ENCODE measurements around the gene FICD.
A peak's percentile ranks its signal among the peaks of the same experiment; 100 is the strongest.

FICD gene

DNA sequence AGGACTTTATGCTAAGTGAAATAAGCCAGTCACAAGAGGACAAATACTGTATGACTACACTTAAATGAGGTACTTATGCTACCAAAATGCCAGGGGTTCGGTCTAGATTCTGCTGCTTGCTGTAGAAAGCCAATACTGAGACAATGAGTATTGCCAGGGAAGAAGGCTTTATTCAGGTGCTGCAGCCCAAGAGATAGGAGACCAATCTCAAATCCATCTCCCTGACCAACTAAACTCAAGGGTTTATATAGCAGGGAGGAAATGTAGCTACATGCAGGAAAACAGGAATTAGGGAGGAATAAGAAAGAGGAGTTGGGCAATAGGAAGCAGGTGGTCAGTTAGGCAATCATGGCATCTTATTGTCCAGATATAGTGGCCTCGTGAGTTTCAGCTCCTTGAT, 12.2 kb upstream of the FICD start:
- DNase-seq (ENCODE audit: low read depth, low spot score): no peak

DNA sequence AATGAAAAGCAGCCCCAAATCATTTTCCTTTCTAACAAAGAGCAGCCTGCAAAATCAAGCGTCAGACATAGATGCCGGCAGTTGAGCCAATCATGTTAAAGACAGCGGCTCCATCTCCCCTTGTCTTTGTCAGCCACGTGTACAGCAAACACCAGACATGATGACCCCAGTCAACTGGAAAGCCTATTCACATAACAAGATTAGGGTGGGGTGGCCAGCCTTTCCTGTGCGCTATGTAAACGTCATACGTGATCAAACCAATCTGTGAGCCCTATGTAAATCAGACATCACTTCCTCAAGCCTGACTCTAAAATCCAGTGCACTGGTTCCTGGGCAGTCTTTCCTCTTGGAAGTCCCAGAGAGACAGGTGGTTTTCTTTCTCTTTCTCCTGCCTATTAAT, 9.9 kb upstream of the FICD start:
- no peak for DNase-seq (ENCODE audit: low read depth, low spot score)

DNA sequence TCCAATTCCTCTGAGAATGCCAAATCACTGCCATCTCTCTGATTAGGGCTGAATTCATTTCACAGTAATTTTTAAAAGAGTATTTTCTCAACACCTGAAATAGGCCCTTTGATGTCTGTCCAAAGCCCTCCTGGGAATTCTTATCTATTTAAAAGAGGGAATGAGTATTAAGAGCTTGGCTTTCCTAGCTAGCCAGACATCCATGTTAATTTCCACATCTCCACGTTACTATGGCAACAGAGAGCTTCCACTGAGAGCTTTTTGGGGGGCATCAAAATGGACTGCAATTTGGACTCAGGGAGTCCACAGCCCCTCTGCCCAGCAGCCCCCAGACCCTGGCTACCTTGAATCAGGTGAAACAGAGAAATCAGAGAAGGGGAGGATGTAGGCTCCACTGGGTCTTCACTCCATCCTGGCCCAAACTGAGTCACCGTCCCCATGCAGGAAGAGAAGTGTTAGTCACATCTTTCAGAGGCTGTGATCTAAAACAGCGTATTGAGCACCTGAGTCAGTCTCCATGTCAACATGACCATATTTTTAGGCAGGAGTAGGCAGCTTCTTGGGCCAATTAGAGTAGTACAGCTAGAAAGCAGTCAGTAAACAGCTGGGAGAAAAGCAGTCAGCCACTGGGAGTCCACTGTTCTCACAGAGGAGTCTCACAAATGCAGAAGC, 7.0 kb upstream of the FICD start:
- DNase-seq (ENCODE audit: low read depth, low spot score): no peak

DNA sequence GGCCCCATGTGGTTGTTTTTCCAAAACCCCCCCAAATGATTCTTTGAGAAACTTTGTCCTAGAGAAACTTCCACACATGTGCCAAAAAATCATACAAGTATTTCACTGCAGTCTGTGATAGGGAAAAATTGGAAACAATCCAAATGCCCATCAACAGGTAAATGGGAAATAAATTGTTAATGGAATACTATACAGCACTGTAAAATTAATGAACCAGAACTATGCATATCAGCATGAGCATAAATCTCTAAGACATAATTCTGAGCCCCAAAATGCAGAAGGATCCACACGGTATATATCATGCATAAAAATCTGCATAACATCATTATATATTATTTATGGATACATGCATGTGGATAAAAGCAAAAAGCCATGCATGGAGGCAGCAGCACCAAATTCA, 5.3 kb upstream of the FICD start:
- no peak for DNase-seq (ENCODE audit: low read depth, low spot score)

DNA sequence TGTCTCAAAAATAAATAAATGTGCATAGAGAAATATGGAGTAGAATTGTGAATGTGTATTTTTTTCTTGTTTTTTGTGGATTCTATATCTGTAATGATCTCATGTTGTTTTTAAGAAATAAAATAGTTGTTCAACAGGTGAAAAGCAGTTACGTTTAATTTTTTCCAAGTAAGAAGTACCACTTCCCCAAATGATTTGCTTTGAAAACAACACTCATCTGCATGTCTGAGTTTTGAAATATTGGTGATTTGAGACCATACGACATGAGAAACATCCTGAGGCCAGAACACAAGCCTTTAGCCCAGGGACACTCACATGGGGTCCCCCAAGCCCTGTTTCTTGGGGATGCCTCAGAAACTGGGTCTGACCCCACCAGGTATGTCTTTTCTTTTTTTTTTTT, 4.2 kb upstream of the FICD start:
- no peak for DNase-seq (ENCODE audit: low read depth, low spot score)

DNA sequence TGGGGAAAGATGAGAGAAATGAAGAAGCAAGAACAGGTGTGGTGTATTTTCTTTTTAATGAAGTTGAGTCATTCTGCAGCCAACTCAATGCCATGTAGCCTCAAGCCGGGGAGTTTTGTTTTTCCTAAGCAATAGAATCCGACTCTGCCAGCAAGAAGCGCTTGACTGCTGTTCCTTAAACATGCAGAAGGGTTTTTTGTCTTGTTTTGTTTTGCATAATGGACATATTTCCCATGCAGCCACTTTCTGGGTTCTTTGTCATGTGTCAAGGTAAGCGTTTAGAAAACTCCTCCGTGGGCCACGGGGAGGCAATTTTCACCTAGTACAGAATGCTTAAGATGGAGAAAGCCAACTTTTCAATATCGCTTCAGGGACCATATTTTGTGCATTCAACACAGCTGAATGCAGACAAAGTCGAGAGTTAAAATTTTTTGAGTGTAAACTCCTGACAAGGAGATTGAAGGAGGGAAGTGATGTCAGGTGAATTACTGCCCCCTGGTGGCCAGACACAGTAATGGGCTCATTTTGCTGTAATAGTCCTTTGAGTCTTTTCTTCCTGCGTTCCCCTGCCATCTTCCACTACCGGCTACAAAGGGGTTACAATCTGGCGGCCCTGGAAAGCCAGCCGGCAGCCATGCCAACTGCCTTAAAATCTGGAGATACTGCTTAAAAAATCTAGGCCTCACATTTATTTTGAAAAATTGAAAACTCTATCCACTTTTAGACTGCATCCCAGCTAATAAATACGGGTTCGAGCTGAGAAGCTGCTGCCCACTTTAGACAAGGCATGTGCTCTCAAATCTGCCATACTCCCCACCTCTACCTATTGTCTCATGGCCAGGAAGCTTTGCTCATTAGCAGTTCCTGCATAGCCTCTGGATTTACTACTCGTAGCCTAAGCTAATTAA, 3.2 kb upstream of the FICD start:
- DNase-seq (ENCODE audit: low read depth, low spot score): peak; percentile 48

DNA sequence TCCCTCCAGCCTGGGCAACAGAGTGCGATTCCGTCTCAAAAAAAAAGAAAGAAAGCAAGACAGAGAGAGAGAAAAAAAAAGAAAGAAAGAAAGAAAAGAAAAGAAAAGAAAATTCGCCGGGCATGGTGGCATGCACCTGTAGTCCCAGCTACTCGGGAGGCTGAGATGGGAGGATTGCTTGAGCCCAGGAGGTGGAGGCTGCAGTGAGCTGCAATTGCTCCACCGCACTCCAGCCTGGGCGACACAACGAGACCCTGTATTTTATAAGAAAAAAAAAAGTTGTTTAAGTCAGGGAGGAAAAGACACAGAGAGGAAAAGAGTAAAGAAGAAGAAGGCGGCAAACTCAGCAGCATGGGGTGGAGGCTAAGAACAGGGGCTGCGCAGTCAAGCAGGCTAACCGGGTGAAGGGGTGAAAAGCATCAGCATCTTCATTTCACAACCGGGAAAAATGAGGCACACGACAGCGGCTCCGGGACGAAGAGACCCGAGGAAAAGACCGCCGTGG, 557 bp upstream of the FICD start:
- DNase-seq (ENCODE audit: low read depth, low spot score): no peak

DNA sequence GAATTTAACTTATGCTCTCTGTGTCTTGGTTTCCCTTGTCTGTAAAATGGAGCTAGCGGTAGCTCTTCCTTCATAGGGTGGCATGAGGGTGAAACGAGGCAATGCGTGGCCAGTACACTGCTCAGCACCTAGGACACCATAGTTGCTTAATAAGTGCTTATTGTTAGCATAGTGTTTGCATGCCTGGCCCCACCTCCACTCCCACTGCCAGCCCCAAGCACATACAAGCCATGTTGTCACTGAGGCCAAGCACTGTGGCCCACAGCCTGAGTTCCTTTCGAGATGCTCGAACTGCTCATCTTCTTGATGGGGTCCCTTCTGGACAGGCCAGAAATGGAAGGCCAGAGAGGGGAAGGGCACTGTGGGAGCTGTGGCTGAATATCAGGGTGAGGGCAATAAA, 839 bp downstream of the FICD start:
- DNase-seq (ENCODE audit: low read depth, low spot score): no peak

DNA sequence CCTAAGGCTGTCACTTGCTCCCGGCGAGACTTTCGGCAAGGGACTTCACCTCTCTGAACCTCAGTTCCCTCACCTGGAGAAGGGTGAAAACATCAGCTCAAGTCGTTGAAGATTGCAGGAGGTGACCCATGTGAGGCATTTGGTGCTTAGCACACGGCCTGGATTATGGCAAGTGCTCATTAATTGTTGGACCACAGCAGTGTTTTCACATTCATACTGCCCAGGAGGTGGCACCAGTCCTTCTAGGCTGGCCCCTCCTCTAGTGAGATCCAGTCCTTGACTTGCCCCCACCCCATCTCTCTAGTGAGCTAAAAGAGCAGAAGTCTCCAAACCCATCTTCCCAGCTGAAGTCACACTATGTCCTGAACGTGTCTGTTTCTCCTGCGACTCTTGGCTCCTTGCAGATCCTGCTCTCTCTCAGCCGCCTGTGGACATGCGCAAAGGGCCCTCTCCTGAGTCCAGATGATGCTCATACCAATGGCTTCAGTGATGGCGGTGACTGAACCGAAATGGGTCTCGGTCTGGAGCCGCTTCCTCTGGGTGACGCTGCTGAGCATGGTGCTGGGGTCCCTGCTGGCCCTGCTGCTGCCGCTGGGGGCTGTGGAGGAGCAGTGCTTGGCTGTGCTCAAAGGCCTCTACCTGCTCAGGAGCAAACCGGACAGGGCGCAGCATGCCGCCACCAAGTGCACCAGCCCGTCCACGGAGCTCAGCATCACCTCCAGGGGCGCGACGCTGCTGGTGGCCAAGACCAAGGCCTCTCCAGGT, 1.6 kb downstream of the FICD start:
- DNase-seq (ENCODE audit: low read depth, low spot score): no peak

DNA sequence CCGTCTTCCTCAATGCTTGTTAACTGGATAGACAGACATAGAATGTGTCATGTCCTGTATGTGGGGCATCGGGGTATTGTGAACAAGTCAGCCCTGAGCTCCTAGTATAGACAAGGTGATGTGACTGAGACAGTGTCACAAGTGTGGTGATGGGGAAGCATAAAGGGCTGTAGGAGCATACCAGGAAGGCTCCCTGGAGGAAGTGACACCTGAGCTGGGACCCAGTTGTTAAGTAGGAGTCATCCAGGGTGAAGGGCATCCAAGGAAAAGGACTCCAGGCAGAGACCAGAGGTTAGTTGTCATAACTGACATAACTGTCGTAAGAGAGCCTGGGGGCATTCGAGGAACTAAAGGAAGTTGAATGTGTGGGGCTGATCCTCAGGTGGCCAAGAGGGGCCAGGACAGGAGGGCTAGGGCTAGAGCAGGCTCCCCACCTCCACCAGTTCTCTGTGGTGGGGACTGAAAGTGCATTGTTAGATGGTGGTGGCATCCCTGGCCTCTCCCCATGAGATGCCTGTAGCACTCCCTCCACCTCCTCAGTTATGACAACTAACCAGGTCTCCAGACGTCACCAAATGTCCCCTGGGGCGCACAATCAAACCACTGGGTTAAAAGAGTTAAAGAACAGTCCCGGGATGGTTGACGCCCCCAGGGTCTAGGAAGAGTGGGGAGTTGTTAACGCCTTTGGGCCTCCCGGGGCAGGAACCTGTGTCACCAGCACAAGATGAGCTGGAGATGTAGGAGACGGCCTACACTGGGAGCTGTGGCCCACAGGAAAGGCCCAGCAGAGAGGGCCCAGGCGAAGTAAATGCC, 2.4 kb downstream of the FICD start:
- DNase-seq (ENCODE audit: low read depth, low spot score): no peak

DNA sequence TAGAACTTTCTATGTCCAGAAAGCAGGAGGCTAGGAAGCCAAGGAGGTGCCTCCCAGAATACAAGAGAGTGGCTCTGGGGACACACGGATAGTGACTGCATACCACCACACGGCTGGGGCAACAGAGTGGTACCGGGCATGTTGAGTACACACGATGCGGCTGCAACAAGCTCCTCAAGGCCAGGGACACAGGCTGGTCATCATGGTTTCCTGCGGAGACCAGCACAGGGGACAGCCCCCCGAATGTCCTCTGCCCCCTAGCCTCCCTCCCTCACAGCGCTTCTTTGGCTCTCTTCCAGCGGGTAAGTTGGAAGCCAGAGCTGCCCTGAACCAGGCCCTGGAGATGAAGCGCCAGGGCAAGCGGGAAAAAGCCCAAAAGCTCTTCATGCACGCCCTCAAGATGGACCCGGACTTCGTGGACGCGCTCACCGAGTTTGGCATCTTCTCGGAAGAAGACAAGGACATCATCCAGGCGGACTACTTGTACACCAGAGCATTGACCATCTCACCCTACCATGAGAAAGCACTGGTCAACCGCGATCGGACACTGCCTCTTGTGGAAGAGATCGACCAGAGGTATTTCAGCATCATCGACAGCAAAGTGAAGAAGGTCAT, 3.1 kb downstream of the FICD start:
- DNase-seq (ENCODE audit: low read depth, low spot score): no peak

DNA sequence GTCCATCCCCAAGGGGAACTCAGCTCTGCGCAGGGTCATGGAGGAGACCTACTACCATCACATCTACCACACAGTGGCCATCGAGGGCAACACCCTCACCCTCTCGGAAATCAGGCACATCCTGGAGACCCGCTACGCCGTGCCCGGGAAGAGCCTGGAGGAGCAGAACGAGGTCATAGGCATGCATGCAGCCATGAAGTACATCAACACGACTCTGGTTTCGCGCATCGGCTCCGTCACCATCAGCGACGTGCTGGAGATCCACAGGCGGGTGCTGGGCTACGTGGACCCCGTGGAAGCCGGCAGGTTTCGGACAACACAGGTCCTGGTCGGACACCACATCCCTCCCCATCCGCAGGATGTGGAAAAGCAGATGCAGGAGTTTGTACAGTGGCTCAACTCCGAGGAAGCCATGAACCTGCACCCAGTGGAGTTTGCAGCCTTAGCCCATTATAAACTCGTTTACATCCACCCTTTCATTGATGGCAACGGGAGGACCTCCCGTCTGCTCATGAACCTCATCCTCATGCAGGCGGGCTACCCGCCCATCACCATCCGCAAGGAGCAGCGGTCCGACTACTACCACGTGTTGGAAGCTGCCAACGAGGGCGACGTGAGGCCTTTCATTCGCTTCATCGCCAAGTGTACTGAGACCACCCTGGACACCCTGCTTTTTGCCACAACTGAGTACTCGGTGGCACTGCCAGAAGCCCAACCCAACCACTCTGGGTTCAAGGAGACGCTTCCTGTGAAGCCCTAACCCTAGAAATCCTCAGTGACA, 3.8 kb downstream of the FICD start:
- no peak for DNase-seq (ENCODE audit: low read depth, low spot score)

DNA sequence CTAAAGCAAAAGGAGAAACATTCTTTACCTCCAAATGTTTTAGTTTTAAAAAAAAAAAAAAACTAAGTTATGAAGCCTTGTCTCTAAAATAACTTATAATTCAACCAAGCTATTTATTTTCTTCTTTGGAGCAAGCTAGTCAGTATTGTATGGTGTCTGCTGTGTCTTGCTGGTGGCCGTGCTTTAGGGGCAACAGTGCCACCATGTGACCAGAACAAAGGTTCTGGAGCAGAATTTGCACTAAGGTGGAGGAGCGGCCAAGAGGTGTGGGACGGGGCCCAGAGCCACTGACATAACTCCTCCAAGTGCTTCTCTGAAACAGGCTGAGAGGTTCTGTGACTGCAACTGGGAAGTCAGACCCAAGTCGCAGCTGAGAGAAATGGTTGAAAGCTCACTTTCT, 4.5 kb downstream of the FICD start:
- DNase-seq (ENCODE audit: low read depth, low spot score): peak; percentile 12

DNA sequence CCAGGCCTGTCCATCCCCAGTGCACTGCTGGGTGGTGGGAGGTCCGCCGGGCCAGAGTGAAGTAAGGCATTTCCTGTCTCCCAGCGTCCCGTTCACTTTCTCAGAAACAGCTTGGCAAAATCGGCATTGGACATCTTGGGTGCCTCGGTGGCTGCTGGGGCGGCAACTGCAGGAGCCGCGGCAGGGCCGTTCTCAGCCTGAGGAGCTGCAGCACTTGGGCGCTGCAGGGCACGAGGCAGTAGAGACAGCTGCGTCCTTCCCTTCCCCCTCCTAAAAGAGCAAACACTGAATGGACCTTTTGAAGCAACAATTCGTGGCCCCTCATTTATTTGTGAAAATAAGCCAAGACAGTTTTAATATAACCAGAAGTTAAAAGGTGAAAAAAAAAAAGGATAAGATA, 8.3 kb downstream of the FICD start:
- no peak for DNase-seq (ENCODE audit: low read depth, low spot score)

DNA sequence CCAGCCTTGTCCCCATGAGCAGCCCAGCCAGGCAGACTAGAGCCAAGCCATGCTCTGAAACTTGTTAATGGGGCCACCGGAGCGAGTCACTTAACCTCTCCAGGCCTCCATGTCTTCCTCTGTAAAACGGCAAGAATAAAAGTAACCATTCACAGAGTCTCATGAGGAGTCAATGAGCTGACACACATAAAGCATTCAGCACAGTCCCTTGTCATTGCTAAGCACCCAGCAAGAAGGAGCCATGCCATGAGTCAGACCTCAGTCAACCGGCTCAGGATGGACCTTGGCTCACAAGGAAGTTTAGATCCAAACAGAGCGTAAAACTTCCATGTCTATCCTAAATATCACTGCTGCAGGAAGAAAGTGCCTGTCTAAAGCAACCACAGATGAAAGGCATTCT, 10.6 kb downstream of the FICD start:
- DNase-seq (ENCODE audit: low read depth, low spot score): no peak

DNA sequence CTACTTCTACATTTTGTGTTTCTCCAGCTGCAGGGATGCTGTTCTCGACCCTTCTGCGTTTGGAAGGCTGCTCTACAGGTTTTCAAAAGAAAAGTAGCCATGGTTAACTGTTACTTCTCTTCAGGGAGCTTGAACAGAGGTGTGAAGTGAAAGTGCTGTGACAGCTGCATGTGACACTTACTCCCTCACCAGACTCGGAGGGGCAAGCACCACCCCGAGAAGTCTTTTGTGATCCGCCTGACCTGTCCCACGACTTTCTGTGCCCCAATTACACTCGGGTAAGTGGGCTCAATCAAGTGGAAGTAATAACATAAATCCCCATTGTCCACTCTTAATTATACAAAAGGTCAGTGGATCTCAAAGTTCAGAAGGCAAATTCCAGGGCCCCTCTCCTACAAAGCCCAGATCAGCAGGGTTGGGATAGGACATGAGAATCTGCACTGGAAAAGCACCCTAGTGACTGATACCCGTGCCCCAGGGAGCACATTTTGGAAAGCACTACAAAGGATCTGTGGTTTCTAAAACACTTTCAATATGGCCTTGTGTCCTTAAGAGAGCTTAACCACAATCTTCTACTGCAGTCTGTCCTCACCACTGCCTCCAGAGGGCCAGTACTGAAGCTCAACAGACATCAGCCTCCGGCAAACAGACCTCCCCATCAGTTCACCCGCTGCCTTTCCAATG, 11.5 kb downstream of the FICD start:
- no peak for DNase-seq (ENCODE audit: low read depth, low spot score)

DNA sequence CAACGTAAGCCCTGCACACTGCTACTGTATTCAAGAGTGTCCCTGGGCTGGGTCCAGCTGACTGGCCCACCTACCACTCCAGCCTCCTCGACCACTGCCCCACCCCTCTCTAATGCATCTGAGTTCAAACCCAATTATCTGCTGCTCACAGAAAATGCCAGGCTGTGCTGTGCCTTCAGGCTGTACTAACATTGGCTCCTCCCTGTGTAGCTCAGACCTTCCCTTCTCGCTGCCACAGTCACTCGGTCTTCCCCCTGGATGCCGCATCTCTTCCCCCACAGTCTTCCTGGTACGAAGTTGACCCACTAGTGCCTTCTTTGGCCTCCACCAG, 12.1 kb downstream of the FICD start:
- DNase-seq (ENCODE audit: low read depth, low spot score): no peak

DNA sequence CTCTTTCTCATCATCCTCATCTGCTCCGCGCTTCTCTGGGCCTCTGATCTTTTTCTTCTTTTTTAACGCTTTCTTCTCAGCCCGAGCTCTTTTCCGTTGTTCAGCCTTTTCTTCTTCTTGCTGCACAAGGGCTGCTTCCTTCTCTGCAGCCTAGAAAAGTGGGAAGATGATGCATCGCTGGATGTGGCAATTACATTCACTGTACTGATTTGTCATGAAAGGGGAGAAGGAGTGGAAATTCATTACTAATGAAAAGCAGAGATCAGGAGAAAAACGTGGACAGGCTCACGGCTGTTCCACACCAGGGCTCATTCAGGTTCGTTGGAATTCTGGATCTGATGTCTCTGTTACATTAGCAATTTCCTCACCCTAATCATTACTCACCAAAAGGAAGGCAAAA, 15.1 kb downstream of the FICD start:
- no peak for DNase-seq (ENCODE audit: low read depth, low spot score)

DNA sequence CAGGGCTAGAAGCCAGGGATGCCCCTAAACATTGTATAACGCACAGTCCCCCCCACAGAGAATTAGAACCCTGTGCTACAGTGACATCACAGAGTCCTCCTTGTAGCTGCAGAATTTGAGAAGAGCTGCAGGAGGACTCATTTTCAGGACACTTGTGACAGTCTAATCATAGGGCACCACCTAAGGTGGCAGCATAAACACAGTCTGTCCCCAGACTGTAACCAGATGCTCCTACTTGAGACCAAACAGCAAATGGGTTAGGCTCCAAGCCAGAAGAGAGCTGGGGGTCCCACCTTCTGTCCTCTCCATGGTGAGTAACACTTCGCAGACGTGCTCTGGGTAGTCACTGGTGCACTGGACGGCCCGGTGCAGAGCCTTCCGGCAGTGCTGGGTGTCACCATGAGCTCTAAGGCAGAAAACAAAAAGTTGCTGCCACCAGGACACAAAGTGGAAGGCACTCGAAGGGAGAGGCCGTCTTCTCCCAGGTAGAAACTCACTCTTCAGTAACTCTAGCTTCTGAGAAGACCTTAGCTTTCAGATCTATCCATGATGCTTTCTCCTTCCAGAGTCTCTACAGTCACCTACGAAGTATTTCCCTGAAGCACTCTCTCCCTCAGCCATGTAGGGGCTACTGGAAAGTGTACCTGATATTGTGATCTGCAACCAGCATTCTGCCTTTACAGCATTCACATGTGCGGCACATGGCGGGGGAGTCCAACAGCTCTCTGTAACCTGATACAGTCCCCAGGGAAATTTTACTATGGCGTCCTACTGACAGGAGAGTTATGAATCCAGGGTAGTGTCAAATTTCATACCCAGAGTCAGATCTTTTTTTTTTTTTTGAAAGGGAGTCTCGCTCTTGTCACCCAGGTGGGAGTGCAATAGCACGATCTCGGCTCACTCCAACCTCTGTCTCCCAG, 17.1 kb downstream of the FICD start:
- DNase-seq (ENCODE audit: low read depth, low spot score): no peak

Data from iPS DF 19.7 (cell line).